ENCODE results near the gene ADCY7.

Gene ADCY7

DNA sequence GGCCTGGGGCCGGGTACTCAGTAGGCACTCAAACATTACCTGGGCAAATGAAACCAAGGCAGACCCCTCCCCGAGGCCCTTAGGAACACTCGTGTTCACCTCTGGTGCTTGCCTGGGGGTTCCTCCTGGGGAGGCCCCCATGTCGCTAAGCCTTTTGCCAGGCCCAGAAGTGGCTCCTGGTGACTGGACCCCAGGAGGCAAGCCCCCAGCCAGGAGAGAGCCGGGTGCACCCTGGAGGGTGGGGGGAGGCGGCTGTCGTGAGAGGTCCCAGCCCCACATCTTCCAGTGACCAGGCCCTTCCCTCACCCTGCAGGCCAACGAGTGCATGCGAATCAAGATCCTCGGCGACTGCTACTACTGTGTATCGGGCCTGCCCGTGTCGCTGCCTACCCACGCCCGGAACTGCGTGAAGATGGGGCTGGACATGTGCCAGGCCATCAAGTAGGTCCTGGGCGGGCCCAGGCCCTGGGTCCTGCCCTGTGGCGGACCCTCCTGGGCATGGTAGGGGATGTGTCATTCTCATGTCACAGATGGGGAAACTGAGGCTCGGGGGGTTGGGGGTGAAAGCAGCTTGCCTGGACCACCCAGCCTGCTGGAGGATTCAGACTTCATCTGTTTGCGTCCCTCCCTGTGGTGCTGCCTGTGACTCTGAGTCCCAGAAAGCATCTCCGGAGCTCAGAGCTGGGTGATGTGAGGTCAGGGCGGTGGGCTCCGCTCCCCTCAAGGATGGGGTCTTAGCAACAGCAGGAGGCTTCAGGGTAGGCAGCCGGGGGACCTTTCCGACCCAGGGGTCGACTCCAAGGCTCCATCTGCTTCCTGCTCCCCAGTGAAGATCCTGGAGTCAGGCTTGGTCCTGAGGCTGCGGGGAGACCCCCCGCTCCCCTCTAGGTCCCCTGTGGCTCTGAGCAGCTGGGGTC is 32.5 kb downstream of the ADCY7 start:
- DNase-seq (ENCODE audit: low spot score): no peak

DNA sequence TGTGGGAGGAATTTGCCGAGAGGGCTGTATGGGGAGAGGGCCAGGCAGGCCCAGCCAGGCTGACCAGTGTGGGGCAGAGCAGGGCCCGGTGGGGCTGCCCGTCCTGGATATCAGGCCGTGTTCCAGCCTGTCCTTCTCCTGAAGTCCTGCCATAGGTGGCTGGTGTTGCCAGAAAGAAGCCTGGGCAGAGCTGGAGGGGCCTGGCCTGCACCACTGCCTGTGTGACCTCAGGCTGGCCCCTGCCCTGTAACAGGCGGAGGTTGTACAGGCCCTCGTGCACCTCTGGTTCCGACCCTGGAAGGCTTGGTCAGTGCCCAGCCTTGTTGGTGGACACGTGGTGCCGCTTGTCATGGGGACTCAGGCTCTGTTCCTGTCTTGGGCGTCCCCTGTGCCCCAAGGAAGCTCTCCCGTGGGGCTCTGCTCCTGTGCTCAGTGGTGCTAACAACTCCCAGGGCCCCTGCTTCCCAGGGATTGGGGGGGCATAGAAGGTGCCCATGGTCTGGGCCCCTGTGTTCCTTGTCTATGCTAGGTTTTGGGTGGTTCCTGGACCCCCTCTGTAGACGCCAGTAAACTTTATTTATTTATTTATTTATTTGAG is 33.3 kb downstream of the ADCY7 start:
- no peak for DNase-seq (ENCODE audit: low spot score)

DNA sequence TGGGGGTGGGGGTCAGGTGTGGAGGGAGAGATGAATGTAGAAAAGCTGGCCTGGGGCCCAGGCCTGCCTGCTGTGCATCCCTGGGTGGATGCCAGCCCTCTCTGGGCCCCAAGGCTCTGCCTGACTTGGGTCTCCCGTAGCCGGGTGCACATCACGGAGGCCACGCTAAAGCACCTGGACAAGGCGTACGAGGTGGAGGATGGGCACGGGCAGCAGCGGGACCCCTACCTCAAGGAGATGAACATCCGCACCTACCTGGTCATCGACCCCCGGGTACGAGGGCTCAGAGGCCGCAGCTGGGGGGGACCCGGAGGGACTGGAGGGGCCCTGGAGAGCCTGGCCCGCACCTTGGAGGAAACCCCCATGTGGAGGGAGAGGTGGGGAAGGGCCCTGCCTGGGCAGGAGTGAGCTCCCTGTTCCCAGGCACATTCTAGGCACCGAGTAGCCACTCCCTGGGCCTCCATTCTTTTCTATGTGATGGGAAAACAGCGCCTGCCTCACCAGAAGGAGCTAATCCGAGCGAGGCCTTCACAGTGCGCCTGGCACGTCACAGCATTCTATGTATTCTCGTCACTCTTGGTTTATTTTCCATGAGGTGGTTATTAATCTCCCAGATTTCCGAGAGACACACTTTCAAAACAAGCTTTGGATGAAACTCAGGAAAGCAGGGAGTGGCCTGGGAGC is 34.7 kb downstream of the ADCY7 start:
- DNase-seq (ENCODE audit: low spot score): no peak

DNA sequence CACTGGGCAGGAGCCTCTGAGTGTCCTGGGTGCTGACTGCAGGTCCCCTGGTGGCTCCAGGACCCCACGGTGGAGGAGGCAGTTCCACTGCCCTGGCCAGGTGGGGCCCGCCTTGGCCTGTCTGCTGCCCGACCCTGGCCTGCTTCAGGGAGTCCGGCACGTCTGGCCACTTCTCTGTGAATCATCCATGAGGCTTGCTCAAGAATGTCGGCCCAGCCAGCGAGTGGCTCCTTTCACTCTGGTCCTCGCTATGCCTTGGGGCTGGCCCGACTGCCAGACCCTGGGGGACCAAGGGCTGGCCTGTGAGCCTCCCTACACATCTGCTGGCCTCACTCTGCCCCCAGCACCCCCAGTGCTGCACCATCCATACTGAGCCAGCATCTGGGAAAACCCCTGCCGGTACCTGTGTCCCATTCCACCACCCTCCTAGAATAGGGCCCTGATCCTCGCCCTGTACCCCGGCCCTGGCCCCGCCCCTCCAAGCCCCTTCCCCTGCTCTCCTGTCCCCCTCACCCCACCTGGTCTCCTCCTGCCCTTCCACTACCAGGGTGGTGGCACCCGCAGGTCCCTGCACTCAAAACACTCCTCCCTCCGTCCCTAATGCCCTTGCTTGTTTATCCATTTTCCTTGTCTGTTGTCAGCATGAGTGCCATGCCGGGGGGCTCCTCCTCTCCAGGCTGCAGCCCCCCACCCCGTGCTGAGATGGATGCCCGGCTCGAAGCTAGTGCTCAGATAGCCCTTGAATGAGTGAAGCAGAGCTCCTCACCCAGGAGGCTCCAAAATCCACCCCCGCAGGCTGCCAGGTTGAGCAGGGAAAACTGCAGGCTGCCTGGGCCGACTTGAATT is 35.5 kb downstream of the ADCY7 start:
- no peak for DNase-seq (ENCODE audit: low spot score)

DNA sequence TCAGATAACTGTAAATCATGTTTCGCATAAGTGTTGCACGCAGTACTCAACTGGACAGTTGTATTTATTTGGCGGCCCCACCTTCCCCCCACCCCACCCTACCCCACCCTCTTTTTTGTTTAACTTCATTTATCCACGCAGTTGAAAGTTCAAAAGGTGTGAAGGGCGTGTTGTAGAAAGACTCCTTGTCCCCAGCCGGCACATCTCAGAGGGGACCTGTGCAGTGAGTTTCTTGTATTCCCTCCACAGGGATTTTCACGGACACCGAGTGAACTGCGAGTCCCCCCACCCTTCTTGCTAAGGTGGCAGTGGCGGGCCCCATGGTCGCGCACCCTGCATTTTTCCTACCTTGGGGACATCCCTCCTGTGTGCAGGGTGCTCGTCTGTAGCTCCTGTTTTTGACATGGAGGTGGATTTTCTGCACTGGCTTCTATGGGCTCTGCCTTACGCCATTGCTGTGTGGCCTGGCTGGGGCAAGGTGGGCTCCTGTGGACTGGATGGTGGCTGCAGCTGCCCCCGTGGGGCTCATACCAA is 36.2 kb downstream of the ADCY7 start:
- DNase-seq (ENCODE audit: low spot score): no peak

DNA sequence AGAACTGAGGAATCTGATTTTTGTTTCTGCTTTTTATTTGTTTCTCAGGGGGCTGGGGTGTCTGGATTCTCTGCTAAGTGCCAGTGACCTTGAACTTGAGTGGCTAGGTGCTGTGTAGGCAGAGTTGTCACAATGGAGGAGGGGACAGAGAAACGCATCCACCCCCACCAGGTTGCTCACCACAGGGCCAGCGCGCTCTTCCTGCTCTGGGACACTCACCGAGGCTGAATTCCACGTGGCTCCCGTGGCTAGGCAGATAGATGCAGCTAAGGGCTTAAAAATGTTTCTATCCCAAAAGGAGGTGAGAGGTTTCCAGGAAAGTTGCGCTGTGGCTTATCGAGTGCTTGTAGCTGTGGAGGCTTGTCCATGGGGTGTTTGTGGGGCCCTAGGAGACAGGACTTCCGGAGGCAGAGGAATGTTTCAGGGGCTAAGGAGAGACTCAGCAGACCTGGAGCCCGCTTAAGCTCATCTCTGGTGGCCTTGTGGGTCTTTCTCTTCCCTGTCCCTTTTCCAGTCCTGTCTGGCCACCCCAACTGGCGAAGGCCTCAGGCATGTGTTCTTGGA is 36.8 kb downstream of the ADCY7 start:
- no peak for DNase-seq (ENCODE audit: low spot score)

DNA sequence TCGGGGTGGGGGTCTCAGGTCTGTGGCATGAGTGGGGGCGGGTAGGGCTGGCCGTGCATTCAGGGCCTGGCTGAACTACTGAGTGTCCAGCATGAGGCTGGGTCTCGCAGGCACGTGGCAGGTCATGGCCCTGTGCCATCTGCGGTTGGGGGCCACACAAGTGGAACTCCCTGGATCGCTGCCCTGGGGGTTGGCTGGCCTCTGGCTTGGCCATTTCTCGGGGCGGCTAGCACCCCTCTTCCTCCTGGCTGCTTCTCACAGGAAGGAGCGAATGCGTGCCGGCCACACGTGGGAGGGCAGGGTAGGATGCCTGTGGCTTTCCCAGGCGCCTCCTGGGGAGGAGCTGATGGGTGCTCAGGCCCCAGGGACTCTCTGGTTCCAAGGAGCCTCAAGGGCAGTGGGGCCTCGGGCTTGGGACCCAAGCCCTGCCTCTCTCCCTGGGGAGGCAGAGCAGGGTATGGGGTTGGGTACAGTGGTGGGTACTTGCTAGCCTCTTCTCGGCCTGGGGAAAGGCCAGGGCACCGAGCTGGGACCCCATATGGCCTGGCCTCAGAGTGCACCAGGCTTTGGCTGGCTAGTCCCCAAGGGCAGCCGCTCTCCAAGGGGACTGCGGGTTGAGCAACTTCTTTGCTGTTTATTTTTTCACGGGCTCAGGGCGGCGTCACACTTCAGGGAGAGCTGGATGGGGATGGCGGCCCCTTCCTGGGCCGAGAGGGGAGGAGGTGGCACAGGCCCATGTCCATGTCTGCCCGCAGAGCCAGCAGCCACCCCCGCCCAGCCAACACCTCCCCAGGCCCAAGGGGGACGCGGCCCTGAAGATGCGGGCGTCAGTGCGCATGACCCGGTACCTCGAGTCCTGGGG is 37.5 kb downstream of the ADCY7 start:
- no peak for DNase-seq (ENCODE audit: low spot score)

DNA sequence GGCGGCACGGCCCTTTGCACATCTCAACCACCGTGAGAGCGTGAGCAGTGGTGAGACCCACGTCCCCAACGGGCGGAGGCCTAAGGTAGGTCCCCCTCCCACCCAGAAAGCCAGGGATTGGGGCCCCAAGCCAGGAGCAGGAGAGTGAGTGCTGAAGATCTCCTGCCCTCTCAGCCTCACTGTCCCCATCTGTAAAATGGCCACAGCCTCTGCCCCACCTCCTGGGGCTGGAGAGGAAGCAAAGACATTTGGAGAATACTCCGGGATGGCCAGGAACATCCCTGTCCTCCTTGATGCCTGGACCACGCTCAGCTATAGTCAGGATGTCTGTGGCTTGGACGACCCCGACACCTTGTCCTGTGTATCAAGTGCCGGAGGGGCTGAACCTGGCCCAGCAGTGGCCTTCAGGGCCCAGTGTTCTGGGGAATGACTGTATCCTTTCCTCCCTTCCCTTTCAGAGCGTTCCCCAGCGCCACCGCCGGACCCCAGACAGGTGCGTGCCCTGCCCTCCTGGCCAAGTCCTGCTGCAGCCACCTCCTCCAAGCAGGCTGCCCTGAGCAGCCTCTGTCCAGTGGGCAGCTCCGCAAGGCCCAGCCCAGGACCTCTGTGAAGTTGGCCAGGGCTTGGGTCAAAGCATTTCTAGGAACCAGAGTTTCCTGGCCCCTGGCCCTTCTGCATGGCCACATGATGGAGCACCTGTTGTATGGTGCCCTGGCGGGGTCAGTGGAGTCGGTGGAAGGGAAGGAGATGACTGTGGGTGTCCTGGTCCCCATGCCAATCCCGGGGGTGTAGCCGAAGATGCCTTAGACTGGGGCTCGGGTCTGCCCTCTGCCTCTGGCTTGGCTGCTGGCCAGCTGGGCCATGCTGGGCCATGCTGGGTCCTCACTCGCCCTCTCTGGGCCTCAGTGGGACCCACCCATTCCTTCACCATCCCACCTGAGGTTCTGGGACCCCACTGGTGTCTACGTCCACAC is 38.4 kb downstream of the ADCY7 start:
- DNase-seq (ENCODE audit: low spot score): no peak

DNA sequence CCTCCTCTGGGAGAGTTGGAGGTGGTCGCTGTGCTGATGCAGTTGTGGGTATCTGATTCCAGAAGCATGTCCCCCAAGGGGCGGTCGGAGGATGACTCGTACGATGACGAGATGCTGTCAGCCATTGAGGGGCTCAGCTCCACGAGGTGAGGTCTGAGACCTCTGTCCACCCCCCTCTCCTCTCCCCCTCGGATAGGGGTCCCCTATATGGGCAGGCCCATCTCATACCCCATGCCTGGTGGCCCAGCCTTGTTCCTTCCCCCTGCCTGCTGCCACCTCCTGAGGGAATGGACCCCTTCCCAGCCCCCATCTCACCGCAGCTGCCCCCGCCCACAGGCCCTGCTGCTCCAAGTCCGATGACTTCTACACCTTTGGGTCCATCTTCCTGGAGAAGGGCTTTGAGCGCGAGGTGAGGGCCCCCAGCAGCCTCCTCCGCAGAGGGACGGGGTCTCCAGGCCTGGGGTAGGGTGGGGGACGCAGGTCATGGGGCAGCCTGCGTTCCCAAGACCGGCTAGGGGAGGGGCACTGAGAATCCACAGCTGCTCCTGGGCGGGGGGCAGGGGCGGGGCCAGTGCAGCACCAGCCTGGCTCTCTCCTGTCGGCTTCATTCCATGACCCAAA is 39.2 kb downstream of the ADCY7 start:
- no peak for DNase-seq (ENCODE audit: low spot score)

DNA sequence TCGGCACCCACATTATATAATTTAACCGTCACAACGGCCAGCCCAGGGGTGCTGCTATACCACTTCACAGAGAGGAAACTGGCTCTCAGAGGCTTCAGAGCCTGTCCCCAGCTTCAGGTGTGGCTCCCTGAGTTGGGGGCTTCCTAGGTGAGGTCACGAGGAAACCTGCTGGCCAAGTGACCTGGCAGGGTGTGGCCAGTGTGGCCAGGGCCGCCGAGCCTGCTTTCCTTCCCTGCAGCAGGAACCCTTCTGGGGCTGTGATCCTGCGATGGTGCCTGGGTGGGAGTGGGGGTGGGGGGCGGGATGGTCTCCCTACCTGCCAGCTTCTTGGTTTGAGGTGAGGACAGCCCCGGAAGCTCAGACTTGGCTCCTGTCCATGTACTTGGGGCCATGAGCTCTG is 39.9 kb downstream of the ADCY7 start:
- DNase-seq (ENCODE audit: low spot score): no peak

DNA sequence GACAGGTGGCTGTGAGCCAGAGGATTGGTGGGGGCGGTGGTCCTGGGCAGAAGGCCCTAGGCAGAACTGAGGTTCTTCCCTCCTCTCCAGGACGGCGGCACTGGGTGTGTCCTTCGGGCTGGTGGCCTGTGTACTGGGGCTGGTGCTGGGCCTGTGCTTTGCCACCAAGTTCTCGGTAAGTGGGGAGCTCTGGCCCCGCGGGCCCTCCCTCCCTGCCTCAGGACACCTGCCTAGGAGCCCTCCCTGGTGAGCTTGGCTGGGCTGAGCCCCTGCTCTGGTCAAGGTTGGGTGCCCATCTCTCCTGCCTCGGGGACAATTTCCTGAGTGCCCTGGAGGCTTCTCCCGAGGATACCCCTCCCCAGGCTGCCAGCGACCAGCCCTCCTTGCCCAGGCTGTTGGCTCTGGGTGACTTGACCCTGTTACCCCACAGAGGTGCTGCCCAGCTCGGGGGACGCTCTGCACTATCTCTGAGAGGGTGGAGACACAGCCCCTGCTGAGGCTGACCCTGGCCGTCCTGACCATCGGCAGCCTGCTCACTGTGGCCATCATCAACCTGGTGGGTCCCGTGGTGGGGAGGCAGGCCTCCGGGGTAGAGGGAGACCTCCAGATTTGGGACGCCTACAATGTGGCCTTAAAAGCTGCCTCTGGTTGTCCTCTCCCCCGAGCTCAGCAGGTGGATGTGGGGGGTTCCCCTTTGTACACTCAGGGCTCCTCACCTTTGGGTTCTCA is 42.0 kb downstream of the ADCY7 start:
- DNase-seq (ENCODE audit: low spot score): no peak

DNA sequence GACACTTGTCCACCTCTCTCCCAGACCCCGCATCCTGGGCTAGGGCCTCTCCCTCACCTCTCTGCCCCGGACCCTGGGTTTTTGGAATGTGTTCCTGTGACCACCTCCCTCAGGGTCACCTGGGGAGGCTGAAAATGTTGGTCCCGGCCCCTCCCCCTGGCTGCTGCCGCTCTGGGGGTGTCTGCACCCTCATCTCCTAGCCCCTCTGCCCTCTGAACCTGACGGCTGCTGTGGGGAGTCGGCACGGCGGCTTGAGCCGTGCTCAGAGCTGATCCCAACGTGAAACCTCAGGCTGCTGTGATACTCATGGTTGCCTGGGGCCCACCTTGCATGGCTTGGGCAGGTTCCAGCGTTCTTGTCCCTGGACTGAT is 42.8 kb downstream of the ADCY7 start:
- no peak for DNase-seq (ENCODE audit: low spot score)

DNA sequence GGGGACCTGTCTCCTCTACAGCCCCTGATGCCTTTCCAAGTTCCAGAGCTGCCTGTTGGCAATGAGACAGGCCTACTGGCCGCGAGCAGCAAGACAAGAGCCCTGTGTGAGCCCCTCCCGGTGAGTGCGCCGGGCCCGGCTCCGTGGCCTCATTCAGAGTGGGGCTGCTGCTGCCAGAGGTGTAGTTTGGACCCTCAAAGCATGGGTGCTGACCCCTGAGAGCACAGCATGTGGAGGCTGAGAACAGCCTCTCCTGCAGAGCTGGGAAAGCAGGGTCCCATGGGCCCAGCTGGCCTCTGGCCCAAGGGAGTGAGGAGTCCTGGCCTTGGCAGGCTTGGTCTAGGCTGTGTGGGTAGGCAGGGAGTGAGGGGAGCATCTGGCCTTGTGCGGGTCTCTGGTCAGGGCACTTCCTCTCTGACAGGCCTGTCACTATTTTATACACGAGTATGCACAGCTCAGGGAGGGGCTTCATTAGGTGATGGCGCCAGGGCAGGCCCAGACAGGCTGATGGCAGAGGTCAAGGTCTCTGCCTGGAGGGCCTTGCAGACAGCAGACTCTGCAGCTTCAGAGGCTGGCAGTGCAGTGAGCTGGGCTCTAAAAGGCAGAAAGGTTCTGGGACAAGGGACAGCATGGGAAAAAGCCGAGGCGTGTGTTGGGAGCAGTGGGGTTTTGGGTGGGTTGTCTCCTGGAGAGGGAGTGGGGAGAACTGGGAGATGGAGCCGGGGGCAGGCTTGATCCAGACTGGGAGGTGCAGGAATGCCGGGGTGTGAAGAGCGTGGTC is 43.4 kb downstream of the ADCY7 start:
- DNase-seq (ENCODE audit: low spot score): no peak

DNA sequence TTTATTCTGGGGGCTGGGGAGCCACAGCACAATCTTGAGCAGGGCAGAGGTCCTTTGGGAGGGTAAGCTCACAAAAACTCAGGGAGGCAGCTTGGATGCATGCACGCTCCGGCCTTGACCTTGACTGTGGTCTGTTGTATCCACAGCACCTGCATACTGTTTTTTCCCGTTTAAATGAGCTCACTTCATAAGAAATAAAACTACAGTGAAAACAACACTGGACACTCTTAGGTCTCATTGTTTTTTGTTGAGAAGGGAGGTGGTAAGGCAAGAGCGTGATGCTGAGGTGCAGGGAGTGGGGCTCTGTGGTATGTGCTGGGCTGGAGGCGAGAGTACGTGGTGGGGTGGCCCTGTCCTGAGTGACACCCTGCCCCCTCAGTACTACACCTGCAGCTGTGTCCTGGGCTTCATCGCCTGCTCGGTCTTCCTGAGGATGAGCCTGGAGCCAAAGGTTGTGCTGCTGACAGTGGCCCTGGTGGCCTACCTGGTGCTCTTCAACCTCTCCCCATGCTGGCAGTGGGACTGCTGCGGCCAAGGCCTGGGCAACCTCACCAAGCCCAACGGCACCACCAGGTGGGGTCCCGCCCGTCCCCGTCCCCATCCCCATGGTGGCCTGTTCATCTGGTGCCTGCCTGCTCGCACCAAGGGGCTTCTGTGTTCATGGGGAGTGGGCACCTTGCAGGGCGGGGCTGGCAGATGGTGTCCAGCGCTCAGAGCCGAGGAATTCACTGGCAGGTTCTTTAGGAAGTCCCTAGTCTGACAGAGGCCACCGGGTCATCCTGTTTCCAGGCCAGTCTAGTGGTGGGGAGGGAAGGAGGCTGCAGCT is 44.2 kb downstream of the ADCY7 start:
- no peak for DNase-seq (ENCODE audit: low spot score)

DNA sequence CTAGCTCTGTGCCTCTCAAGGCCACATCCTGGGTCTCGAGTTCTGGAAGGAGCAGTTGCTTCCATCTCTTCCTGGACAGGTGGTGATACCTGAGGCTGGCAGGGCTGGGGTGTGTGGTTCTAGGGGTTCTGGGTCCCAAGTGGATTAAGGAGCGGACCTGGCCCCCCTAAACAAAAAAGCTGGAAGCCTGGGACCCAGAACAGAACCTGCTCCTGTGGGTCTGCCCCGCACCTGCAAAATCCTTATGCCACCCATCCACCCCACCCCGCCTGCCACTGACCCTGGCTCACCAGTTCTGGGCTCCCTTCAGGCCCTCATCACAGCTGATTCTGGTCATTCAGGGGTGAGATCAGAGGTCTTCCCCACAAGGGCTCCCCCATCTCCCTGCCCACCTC is 44.8 kb downstream of the ADCY7 start:
- DNase-seq (ENCODE audit: low spot score): no peak

DNA sequence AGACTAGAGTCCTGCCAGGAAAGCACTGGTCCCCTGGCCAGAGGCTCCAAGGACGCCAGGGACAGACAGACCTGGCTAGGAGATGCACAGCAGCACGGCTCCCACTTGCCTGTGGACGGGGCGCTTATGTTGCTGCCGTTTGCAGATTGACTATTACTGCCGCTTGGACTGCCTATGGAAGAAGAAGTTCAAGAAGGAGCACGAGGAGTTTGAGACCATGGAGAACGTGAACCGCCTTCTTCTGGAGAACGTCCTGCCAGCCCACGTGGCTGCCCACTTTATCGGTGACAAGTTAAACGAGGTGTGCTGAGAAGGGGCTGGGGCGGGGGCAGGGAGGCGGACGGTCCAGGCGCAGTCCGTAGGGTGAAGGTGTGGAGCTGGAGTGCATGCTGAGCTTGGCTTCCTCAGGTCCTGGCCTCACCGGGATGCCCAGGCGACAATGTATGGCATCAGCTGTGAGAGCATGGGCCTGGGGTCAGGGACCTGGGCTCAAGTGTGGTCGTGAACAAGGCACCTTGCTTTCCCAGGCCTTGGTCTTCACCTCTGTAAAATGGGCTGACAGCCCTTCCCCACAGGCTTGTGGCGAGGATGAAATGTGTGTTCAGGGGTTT is 45.6 kb downstream of the ADCY7 start:
- no peak for DNase-seq (ENCODE audit: low spot score)
